Spinal cord (tissue), 10 donors: ENCODE results near the gene UPF3A. TPM values are rescaled to one million over a fixed set of nuclear protein-coding genes. Genes with fewer than 3 reads are reported as not detected.

Experiments used
- DNase-seq, 6 donors: peaks; one replicate each; pipeline versions ENCODE4 v3.0.0 to v3.0.0-alpha.2; 2013 to 2015; ENCODE audit warnings: low spot score in 6 of 6, low read depth in 4 of 6
- H3K27ac ChIP-seq: one replicate; pipeline ENCODE4 v1.5.1; 2013; ENCODE audit warnings: low read depth, low read length, control low read depth
- H3K27me3 ChIP-seq: one replicate; pipeline ENCODE4 v1.6.1; 2013; ENCODE audit warnings: low read length; ENCODE audit not compliant: control insufficient read depth, insufficient read depth
- H3K36me3 ChIP-seq: one replicate; pipeline ENCODE4 v1.6.1; 2013; ENCODE audit warnings: low read length; ENCODE audit not compliant: control insufficient read depth, insufficient read depth
- H3K4me1 ChIP-seq: one replicate; pipeline ENCODE4 v1.6.1; 2013; ENCODE audit warnings: low read length; ENCODE audit not compliant: control insufficient read depth, insufficient read depth
- H3K4me3 ChIP-seq: one replicate; pipeline ENCODE4 v1.5.1; 2013; ENCODE audit warnings: low read depth, low read length, control low read depth
- H3K9me3 ChIP-seq: one replicate; pipeline ENCODE4 v1.6.1; 2013; ENCODE audit warnings: low read length; ENCODE audit not compliant: control insufficient read depth, insufficient read depth
- WGBS: methylation state at CpG from one replicate; pipeline ENCODE4 v1.1.5; 2013; ENCODE audit warnings: missing lambda C conversion rate; ENCODE audit not compliant: insufficient coverage; 5-methylcytosine and 5-hydroxymethylcytosine counted together
- polyA plus RNA-seq, 2 donors: library from polyadenylated mRNA; unstranded; fragments of 120-200 nt; gene quantifications; one replicate each; pipeline ENCODE4 v1.2.1, GENCODE V29; 2013; ENCODE audit not compliant: insufficient read length in 2 of 2
- total RNA-seq, 2 donors: library from RNA; depleted of rRNA in 1 of 2; stranded (reverse); fragments of 120-200 nt in 1 of 2; fragments of >200 nt in 1 of 2; gene quantifications; one replicate each; pipeline versions ENCODE4 v1.2.3 to v1.2.4, GENCODE V29; 2013 to 2014
- donor health status: healthy.

Gene UPF3A
- total and polyA plus RNA-seq, 4 donors, result 44.8 to 194 (median 107) TPM

DNA sequence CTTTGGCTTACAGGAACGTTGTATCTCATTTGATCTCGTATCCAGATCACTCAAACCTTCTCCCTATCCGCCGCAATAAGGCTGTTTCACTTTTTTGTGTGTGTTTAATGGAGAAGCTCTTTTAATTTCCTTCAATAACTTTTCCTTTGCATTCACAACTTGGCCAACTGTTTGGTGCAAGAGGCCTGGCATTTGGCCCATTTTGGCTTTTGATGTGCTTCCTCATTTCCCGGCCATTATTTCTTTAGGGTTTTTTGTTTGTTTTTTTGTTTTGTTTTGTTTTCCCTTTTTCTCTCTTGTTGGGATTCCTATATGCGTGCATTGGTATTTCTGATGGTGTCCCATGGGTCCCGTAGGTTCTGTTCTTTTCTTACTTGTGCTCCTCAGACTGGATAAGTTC lies 6.1 kb upstream of the UPF3A start:
- Histone ChIP-seq H3K4me1 (peaks cover 3% of the 10 kb centered on the region), H3K36me3 (peaks cover 25% of the 10 kb centered on the region), H3K9me3 (no peaks in the 10 kb centered on the region), H3K4me3 (no peak overlapping the region), H3K27me3 (no peaks in the 10 kb centered on the region), H3K27ac (no peak overlapping the region)
- WGBS, result 83% methylated on average over 1 of the region's 7 CpGs
- DNase-seq, result no peak

DNA sequence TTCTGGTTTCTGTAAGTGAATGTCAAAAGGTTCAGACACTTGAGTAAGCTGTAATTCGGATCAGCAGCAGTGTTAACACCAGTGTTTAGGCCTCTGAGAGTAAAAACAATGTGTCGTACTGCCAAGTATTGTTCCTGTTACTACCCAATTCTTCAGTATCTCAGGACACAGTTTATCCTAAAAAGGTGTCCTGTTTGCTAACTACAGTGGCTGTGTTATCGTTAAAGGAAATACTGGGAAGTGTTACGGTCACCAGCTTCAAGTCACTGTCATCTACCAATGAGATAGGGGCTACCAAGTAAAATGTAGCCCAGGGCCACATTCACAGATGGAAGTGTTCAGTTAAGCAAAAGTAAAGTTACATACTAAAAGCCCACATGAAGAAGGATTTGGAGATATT lies 2.3 kb upstream of the UPF3A start:
- H3K4me3 ChIP-seq, result no peak overlapping the region
- no peak for DNase-seq
- no peaks in the 10 kb centered on the region for H3K9me3 ChIP-seq
- H3K27me3 ChIP-seq, result no peaks in the 10 kb centered on the region
- no peak overlapping the region for H3K27ac ChIP-seq
- WGBS, result 60% methylated on average over 1 of the region's 4 CpGs
- H3K4me1 ChIP-seq, result peaks cover 17% of the 10 kb centered on the region
- peaks cover 15% of the 10 kb centered on the region for H3K36me3 ChIP-seq

DNA sequence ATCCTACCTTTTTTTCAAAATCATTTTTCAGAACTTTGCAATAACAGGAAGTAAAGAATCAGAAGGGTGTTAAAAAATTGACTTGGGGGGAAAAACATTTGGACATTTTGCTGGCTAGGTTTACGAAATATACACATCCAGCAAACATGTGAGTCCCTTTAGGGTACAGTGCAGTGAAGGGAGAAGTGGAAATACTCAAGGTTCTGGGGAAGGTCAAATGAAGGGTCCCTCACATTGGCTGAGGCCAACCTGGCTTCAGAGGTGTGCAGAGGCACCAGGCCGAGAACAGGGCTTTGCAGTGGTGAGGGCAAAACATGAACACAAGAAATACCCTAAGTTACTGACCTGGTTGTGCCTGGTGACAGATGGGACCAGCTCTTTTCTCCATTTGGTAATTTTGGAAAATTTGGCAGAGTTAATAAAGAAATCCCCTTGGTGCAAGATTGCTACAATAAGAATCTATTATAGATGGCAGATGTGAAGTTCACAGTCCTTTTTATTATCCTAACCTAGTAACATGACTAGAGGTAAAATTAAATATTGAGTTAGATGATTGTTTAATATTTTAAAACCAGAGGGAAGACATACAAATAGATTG lies 1.5 kb upstream of the UPF3A start:
- 60% methylated on average over 1 of the region's 2 CpGs for WGBS
- H3K27ac ChIP-seq, result peak overlapping the region; percentile 97
- H3K36me3 ChIP-seq, result peaks cover 18% of the 10 kb centered on the region
- peaks cover 20% of the 10 kb centered on the region for H3K4me1 ChIP-seq
- no peak overlapping the region for H3K4me3 ChIP-seq
- DNase-seq, result no peak
- no peaks in the 10 kb centered on the region for H3K27me3 ChIP-seq
- no peaks in the 10 kb centered on the region for H3K9me3 ChIP-seq

DNA sequence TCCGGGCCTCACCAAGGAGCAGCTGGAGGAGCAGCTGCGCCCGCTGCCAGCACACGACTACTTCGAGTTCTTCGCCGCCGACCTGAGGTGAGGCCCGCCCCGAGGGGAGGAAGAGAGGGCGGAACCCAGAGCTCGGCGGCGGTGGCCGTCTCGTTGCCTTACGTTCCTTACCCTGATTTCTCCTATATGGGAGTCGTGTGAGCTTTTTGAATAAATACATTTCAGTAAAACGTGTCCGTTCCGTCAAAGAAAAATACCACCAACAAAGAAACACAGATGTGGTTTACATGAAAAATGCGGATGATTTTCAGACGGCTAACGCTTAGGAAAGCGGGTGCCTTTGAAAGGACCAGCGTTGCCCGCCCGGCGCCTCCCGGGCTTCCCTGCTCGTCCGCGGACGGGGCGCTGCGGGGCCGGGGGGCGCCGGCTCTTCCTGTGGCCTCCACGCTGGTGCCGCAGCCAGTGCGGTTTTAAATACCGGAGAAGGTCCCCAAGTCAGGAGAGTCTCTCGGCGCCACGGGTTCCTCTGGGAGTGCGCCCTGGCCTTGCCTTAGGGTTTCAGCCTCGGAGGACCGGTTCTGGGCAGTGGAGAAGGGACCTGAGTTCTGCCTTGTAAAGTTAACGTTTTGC lies 755 bp downstream of the UPF3A start:
- Histone ChIP-seq H3K4me3 (peak overlapping the region; percentile 52), H3K4me1 (peaks cover 20% of the 10 kb centered on the region), H3K27me3 (no peaks in the 10 kb centered on the region), H3K36me3 (peaks cover 18% of the 10 kb centered on the region), H3K9me3 (no peaks in the 10 kb centered on the region), H3K27ac (peak overlapping the region; percentile 62)
- DNase-seq, result peak; percentile 23 to 88 (median 64)
- 0% methylated on average over 42 of the region's 50 CpGs for WGBS

DNA sequence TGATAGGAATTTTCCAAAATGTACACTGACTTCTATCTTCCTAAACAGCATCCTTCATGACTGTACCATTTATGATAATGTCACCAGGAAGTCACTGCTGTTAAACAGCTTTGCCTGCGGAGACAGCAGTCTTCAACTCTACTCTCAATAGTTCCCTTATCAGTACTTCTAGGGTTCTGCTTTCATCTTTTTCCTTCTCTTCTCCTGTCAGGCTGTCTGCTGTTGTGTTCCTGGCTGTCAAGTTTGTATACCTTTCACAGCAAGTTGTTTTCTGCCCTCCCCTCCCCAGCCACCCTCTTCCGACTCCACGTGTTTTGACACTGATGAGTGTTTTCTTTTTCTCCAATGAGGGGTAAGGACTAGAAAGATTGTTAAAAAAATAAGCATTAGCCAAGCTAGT lies 2.2 kb downstream of the UPF3A start:
- H3K4me3 ChIP-seq, result no peak overlapping the region
- 50% methylated on average over 1 of the region's 3 CpGs for WGBS
- peaks cover 20% of the 10 kb centered on the region for H3K4me1 ChIP-seq
- no peaks in the 10 kb centered on the region for H3K27me3 ChIP-seq
- DNase-seq, result no peak
- H3K27ac ChIP-seq, result no peak overlapping the region
- no peaks in the 10 kb centered on the region for H3K9me3 ChIP-seq
- peaks cover 30% of the 10 kb centered on the region for H3K36me3 ChIP-seq

DNA sequence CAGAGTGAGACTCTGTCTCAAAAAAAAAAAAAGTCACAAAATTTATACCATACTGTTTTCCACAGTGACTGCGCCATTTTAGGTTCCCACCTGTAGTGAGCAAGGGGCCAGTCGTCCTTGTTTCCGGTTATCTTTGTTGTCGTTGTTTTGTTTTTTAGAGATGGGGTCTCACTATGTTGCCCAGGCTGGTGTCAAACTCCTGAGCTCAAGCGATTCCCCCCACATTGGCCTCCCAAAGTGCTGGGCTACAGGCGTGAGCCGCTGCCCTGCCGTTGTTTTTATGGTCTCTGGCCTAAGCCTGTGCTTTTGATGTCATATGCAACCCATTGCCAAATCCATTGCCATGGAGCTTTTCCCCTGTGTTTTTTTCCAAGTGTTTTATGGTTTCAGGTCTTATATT lies 3.3 kb downstream of the UPF3A start:
- no peak overlapping the region for H3K4me3 ChIP-seq
- H3K9me3 ChIP-seq, result no peaks in the 10 kb centered on the region
- DNase-seq, result no peak
- H3K27ac ChIP-seq, result no peak overlapping the region
- peaks cover 41% of the 10 kb centered on the region for H3K36me3 ChIP-seq
- no peaks in the 10 kb centered on the region for H3K27me3 ChIP-seq
- H3K4me1 ChIP-seq, result peaks cover 20% of the 10 kb centered on the region
- 82% methylated on average over 4 of the region's 8 CpGs for WGBS

DNA sequence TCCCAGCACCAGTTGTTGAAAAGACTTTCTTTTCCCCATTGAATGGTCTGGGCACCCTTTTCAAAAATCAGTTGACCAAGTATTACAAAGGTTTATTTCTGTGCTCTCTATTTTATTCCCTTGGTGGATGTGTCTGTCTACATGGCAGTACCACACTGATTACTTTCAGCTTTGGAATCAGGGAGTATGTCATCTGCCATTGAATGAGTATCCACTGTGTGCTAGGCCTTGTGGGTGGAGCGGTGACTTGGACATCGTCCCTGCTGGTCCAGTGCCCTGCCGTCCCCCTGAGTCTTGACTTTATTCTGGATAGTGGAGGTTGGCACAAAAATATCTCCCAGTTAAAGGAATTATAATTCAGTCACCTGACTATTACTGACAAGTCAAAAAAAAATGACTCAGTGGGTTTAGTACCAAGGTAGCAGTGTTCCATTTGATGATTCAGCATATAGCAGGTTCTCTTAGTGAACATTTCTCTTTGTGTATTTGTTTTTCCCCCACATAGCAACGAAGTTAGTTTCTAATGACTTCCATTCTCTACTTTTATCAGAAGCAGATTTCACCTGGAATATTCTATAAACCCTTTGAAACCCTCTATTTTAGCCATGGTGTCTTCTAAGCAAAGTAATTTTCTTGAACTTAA lies 3.9 kb downstream of the UPF3A start:
- no CpG with 5 or more reads among the region's 4 CpGs for WGBS
- Histone ChIP-seq H3K36me3 (peaks cover 47% of the 10 kb centered on the region), H3K27ac (no peak overlapping the region)

DNA sequence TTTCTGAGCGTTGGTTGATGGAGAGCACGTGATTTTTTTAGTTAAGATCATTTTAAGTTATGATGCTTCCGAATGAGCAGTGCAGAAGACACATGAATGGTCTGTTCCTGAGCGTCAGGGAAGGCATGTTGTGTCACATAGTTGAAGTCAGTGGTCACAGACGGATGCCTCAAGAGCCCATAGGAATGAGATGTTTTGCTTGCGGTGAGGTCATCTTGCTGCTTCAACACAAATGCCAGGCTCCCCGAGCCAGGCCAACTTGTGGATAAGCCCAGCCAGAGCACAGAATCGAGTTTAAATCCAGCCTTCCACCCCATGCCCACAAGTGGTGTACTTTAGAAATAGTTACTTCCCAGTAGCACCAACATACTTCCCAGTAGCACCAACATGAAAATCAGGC lies 5.4 kb downstream of the UPF3A start:
- peaks cover 9% of the 10 kb centered on the region for H3K4me1 ChIP-seq
- no peaks in the 10 kb centered on the region for H3K9me3 ChIP-seq
- no peak for DNase-seq
- H3K27ac ChIP-seq, result no peak overlapping the region
- no peak overlapping the region for H3K4me3 ChIP-seq
- H3K36me3 ChIP-seq, result peaks cover 54% of the 10 kb centered on the region
- H3K27me3 ChIP-seq, result no peaks in the 10 kb centered on the region
- WGBS, result over 99% methylated on average over 6 of the region's 8 CpGs

More for the DNA sequence above, 3.9 kb downstream of the UPF3A start:
- H3K9me3 ChIP-seq, result no peaks in the 10 kb centered on the region
- peak in 1 of 6 donors; percentile 16 for DNase-seq
- H3K27me3 ChIP-seq, result no peaks in the 10 kb centered on the region
- H3K4me3 ChIP-seq, result no peak overlapping the region
- peaks cover 16% of the 10 kb centered on the region for H3K4me1 ChIP-seq

DNA sequence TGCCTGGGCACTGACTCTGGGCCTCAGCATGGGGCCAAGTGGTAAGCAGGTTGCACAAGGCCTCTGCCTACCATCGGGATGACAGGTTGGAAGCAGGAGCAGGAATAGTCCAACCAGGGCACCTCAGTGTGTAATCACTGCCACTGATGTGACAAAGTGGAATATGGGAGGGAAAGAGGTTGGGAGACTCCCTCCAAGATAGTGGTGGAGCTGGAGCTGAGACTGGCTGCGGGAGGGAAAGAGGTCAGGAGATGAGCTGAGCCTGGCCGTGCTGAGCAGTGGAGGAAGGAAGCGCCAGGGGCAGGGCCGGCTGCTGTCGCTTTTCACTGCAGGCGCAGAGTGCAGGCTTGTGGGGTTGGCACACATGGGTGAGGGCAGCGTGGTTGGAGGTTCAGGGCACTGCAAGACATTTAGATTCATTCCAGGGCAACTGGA lies 6.8 kb downstream of the UPF3A start:
- DNase-seq, result no peak
- peaks cover 4% of the 10 kb centered on the region for H3K4me1 ChIP-seq
- peaks cover 68% of the 10 kb centered on the region for H3K36me3 ChIP-seq
- H3K9me3 ChIP-seq, result no peaks in the 10 kb centered on the region
- H3K27ac ChIP-seq, result no peak overlapping the region
- H3K27me3 ChIP-seq, result no peaks in the 10 kb centered on the region
- WGBS, result 97% methylated on average over 8 of the region's 8 CpGs
- H3K4me3 ChIP-seq, result no peak overlapping the region

DNA sequence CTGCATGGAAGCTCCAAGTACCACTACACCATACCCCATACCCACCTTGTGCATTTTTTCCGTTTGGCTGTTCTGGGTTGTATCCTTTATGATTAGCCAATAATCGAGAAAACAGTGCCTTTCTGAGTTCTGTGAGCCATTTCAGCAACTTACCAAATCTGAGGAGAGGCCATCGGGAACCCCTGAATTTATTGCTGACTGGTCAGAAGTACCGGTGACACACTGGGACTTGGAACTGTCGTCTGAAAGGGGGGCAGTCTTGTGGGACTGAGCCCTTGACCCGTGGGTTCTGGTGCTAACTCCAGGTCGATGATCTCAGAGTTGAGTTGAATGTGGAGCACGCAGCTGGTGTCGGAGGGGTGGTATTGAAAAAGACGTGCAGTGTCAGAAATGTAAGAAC lies 15.0 kb downstream of the UPF3A start:
- H3K36me3 ChIP-seq, result peaks cover 81% of the 10 kb centered on the region
- no peak overlapping the region for H3K4me3 ChIP-seq
- H3K4me1 ChIP-seq, result peaks cover 4% of the 10 kb centered on the region
- no peaks in the 10 kb centered on the region for H3K27me3 ChIP-seq
- no peak for DNase-seq
- WGBS, result 97% methylated on average over 6 of the region's 10 CpGs
- no peak overlapping the region for H3K27ac ChIP-seq
- H3K9me3 ChIP-seq, result no peaks in the 10 kb centered on the region
